A673 (cell line): ENCODE measurements around the gene ZNF296. TPM values are rescaled to one million over a fixed set of nuclear protein-coding genes. Genes with fewer than 3 reads are reported as not detected.

Experiments
- BruUV-seq: library from RNA; stranded (reverse); fragments of 400-500 nt; replicated peaks from 2 replicates; lab custom pipeline; 2021; lab: Mats Ljungman, UMichigan
- CTCF ChIA-PET: fragments of 300-600 bp; sonication (Branson Sonifier 250); formaldehyde crosslinking; loops from one replicate; lab custom pipeline; 2022; ENCODE audit warnings: antibody characterized with exemption; lab: Charles Lee
- POLR2A ChIA-PET: fragments of 300-600 bp; sonication (Branson Sonifier 250); formaldehyde crosslinking; loops from one replicate; lab custom pipeline; 2022; ENCODE audit warnings: antibody characterized with exemption; ENCODE audit not compliant: low non-redundant PET; lab: Charles Lee
- DNase-seq: peaks from one replicate; pipeline ENCODE4 v3.0.0-alpha.2; 2015; ENCODE audit warnings: low spot score
- H3K27ac ChIP-seq: fragments of 200-600 bp; sonication (generic); 2 replicates; pipeline ENCODE4 v1.5.1; 2016; ENCODE audit warnings: mixed run types, low read depth, mild to moderate bottlenecking, mixed read lengths, antibody characterized with exemption, low read length; ENCODE audit not compliant: poor library complexity, severe bottlenecking
- H3K27me3 ChIP-seq: fragments of 200-600 bp; sonication (generic); replicated peaks from 2 replicates; pipeline ENCODE4 v1.6.1; 2017; ENCODE audit warnings: mixed run types, low read depth, mild to moderate bottlenecking, mixed read lengths, antibody characterized with exemption, low read length; ENCODE audit not compliant: insufficient read depth, poor library complexity
- H3K36me3 ChIP-seq: fragments of 200-600 bp; sonication (generic); 2 replicates; pipeline ENCODE4 v1.6.1; 2016; ENCODE audit warnings: mixed run types, mild to moderate bottlenecking, mixed read lengths, antibody characterized with exemption, low read length; ENCODE audit not compliant: insufficient read depth, poor library complexity, severe bottlenecking
- H3K4me1 ChIP-seq: fragments of 200-600 bp; sonication (generic); 2 replicates; pipeline ENCODE4 v1.6.1; 2017; ENCODE audit warnings: mixed run types, mild to moderate bottlenecking, mixed read lengths, antibody characterized with exemption, low read length; ENCODE audit not compliant: insufficient read depth, poor library complexity, severe bottlenecking
- H3K4me3 ChIP-seq: fragments of 200-600 bp; sonication (generic); 2 replicates; pipeline ENCODE4 v1.5.1; 2016; ENCODE audit warnings: low read depth, mixed run types, mild to moderate bottlenecking, mixed read lengths, low read length; ENCODE audit not compliant: poor library complexity, severe bottlenecking
- H3K9me3 ChIP-seq: fragments of 200-600 bp; sonication (generic); 2 replicates; pipeline ENCODE4 v1.6.1; 2016; ENCODE audit warnings: mixed run types, low read depth, mild to moderate bottlenecking, mixed read lengths, antibody characterized with exemption, low read length; ENCODE audit not compliant: poor library complexity, severe bottlenecking
- CTCF ChIP-seq: fragments of 300-800, 200-600 bp; sonication (generic); conservative IDR thresholded peaks from 2 replicates; pipeline ENCODE4 v1.5.1; 2017; ENCODE audit warnings: low read depth, mild to moderate bottlenecking, antibody characterized with exemption, low read length, moderate library complexity, mixed read lengths
- EZH2 ChIP-seq: fragments of 200-600 bp; sonication (generic); IDR thresholded peaks from 2 replicates; pipeline ENCODE4 v1.6.1; 2017; ENCODE audit warnings: borderline replicate concordance, low read depth, mild to moderate bottlenecking, mixed read lengths, antibody characterized with exemption, low read length; ENCODE audit not compliant: poor library complexity, severe bottlenecking
- intact Hi-C: fragments of 100-400 bp; cut with micrococcal nuclease; formaldehyde crosslinking; loops from one replicate; pipeline ENCODE4 v1.10.0; 2022; ENCODE audit not compliant: unreplicated experiment
- total RNA-seq: library from RNA; stranded (reverse); gene quantifications from 2 replicates; pipeline ENCODE4 v1.2.3, GENCODE V29; 2021

The ZNF296 gene
- total RNA-seq, 1 experiment from 2014 or later, result 3.0 TPM

DNA sequence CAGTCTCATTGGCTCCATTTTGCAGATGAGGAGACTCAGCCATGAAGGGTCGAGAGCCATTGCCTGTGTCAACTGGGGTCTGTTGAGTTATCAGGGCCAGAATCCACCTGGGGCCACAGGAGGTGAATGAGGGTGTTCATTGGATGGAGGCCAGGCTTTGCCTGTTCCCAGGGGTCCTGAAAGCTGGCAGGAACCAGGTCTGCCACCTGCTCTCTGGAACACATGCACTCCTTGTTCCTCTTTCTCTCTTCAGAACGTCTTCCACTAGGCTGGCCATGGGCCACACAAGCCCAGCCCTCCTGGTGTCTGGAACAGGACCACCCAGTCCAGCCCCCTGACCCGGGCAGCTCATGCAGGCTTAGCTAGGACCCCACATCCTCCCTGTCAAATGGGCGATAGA lies 37.8 kb upstream of the ZNF296 start:
- Histone ChIP-seq H3K4me3 (no peak overlapping the region), H3K4me1 (no peaks in the 10 kb centered on the region), H3K36me3 (no peaks in the 10 kb centered on the region), H3K9me3 (no peaks in the 10 kb centered on the region), H3K27me3 (no peaks in the 10 kb centered on the region), H3K27ac (no peak overlapping the region)
- DNase-seq, result no peak
- intact Hi-C loops, result no loop called here
- BruUV-seq, result no TSS peak
- ChIA-PET POLR2A (no interaction called here), CTCF (no interaction called here)
- no peak for TF ChIP-seq EZH2
- TF ChIP-seq CTCF, result no peak

- TF ChIP-seq CTCF (no peak), EZH2 (no peak)
Measured at GRCh38 chr19:45113628-45114027, 37.4 kb upstream of the ZNF296 start.

DNA sequence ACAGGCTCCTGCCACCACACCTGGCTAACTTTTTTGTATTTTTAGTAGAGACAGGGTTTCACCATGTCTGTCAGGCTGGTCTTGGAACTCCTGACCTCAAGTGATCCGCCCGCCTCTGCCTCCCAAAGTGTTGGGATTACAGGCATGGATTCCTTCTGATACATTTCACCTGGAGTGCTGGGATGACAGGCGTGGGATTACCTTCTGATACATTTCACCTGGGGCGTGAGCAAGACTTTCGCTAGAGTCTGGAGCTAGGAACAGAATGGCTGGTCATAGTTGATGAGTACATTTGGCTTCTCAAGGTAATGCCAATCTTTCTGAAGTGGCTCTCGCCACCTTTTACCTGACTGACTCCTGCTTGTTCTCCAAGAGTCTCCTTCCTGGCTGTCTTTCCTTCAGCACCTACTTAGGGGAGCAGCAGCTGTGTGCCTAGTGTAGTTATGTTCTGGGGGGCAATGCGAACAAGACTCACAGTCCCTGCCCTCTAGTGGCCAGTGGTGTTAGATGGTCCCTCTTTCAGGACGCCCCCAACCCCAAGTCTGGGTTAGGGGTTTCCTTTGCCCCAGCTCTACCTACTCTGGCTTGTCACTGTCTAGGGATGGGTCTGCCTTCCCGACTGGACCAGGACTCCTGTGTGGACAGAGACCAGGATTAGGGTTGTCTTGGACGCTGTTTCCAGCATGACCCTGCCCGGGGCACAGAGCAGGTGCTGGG lies 36.0 kb upstream of the ZNF296 start:
- POLR2A ChIA-PET, result no interaction called here
- CTCF ChIA-PET, result no interaction called here

More at GRCh38 chr19:45113628-45114027, 37.4 kb upstream of the ZNF296 start:
- no peak overlapping the region for H3K4me3 ChIP-seq
- H3K36me3 ChIP-seq, result no peaks in the 10 kb centered on the region
- no peak for DNase-seq
- no peak overlapping the region for H3K27ac ChIP-seq
- ChIA-PET POLR2A (no interaction called here), CTCF (no interaction called here)
- H3K9me3 ChIP-seq, result no peaks in the 10 kb centered on the region
- no peaks in the 10 kb centered on the region for H3K4me1 ChIP-seq
- no TSS peak for BruUV-seq
- no peaks in the 10 kb centered on the region for H3K27me3 ChIP-seq
- intact Hi-C loops, result no loop called here

More for the DNA sequence above, 36.0 kb upstream of the ZNF296 start:
- Histone ChIP-seq H3K27ac (no peak overlapping the region), H3K4me1 (no peaks in the 10 kb centered on the region), H3K36me3 (no peaks in the 10 kb centered on the region), H3K4me3 (no peak overlapping the region), H3K9me3 (no peaks in the 10 kb centered on the region), H3K27me3 (no peaks in the 10 kb centered on the region)
- no TSS peak for BruUV-seq
- intact Hi-C loops, result no loop called here
- no peak for DNase-seq
- TF ChIP-seq CTCF (no peak), EZH2 (no peak)
